GM12878 (cell line): ENCODE results near the gene YPEL4. TPM values are rescaled to one million over a fixed set of nuclear protein-coding genes. Genes with fewer than 3 reads are reported as not detected.

Experiments used
- BCLAF1 ChIP-seq: fragments of 450-650 bp; IDR thresholded peaks from 2 replicates; pipeline ENCODE4 v1.6.1; 2017; ENCODE audit warnings: antibody characterized with exemption, mild to moderate bottlenecking, moderate library complexity
- FOXK2 ChIP-seq: fragments of 450-650 bp; IDR thresholded peaks from 2 replicates; pipeline ENCODE4 v1.6.1; 2017; ENCODE audit warnings: mild to moderate bottlenecking, moderate library complexity
- HCFC1 ChIP-seq: fragments of 150-350 bp; IDR thresholded peaks from 2 replicates; pipeline ENCODE4 v1.6.1; 2014; ENCODE audit warnings: low read length
- HSF1 ChIP-seq: fragments of 150-350 bp; IDR thresholded peaks from 2 replicates; pipeline ENCODE4 v1.6.1; 2014; ENCODE audit warnings: mild to moderate bottlenecking, low read depth, low read length
- IKZF2 ChIP-seq, 2 experiments: fragments of 450-650 bp; IDR thresholded peaks; 2 replicates each; pipeline ENCODE4 v1.6.1; 2017; ENCODE audit warnings: mild to moderate bottlenecking in 2 of 2, moderate library complexity in 2 of 2
- NBN ChIP-seq: fragments of 450-650 bp; IDR thresholded peaks from 2 replicates; pipeline ENCODE4 v1.6.1; 2016
- NFYA ChIP-seq: IDR thresholded peaks from 2 replicates; pipeline ENCODE4 v1.6.1; 2011; ENCODE audit warnings: low read depth, mild to moderate bottlenecking, low read length, improper control_type of control experiment, borderline replicate concordance
- SIX5 ChIP-seq: IDR thresholded peaks from 2 replicates; pipeline ENCODE4 v1.6.1; 2011; ENCODE audit warnings: mild to moderate bottlenecking, low read depth, low read length, moderate library complexity; ENCODE audit not compliant: severe bottlenecking
- SKIL ChIP-seq: fragments of 450-650 bp; IDR thresholded peaks from 2 replicates; pipeline ENCODE4 v1.6.1; 2017; ENCODE audit warnings: mild to moderate bottlenecking, low read depth, inconsistent platforms; ENCODE audit not compliant: poor library complexity, severe bottlenecking
- SMAD1 ChIP-seq: fragments of 450-650 bp; IDR thresholded peaks from 2 replicates; pipeline ENCODE4 v1.6.1; 2018; ENCODE audit warnings: mild to moderate bottlenecking, low read depth; ENCODE audit not compliant: partially characterized antibody
- STAT1 ChIP-seq: fragments of 450-650 bp; conservative IDR thresholded peaks from 2 replicates; pipeline ENCODE4 v1.6.1; 2014; ENCODE audit warnings: antibody characterized with exemption, mild to moderate bottlenecking
- TBL1XR1 ChIP-seq: IDR thresholded peaks from 2 replicates; pipeline ENCODE4 v1.6.1; 2012; ENCODE audit warnings: low read depth, low read length, improper control_type of control experiment
- TCF7 ChIP-seq: IDR thresholded peaks from 2 replicates; pipeline ENCODE4 v1.6.1; 2014; ENCODE audit warnings: antibody characterized with exemption, borderline replicate concordance
- WRNIP1 ChIP-seq: IDR thresholded peaks from 2 replicates; pipeline ENCODE4 v1.6.1; 2011; ENCODE audit warnings: low read depth, low read length, improper control_type of control experiment, borderline replicate concordance
- ZBTB33 ChIP-seq: fragments of 450-650 bp; IDR thresholded peaks from 2 replicates; pipeline ENCODE4 v1.6.1; 2017; ENCODE audit warnings: mild to moderate bottlenecking
- ZBTB40 ChIP-seq: fragments of 450-650 bp; IDR thresholded peaks from 2 replicates; pipeline ENCODE4 v1.6.1; 2016; ENCODE audit warnings: mild to moderate bottlenecking, moderate library complexity, borderline replicate concordance
- ZNF207 ChIP-seq: fragments of 450-650 bp; IDR thresholded peaks from 2 replicates; pipeline ENCODE4 v1.6.1; 2014; ENCODE audit warnings: antibody characterized with exemption, mild to moderate bottlenecking, borderline replicate concordance
- polyA plus RNA-seq, 11 experiments: library from polyadenylated mRNA; depleted of rRNA in 4 of 11; unstranded in 6 of 11; stranded (reverse) in 5 of 11; fragments of >200 nt; fragmentation: Nextera tagmentation in 4 of 11; fragmentation: Illumina TruSeq in 1 of 11; extraction: Ambion mirVana in 4 of 11; extraction: Trizol in 1 of 11; gene quantifications; 1 replicate in 1 of 11; 2 replicates in 10 of 11; pipeline versions ENCODE4 v1.2.1 to v1.2.3, GENCODE V29; 2011 to 2016; ENCODE audit warnings: inconsistent platforms in 2 of 11, missing spikeins in 2 of 11, low read depth in 1 of 11
- total RNA-seq, 4 experiments: library from RNA; depleted of rRNA in 3 of 4; stranded (reverse); fragments of >200 nt in 3 of 4; fragmentation: Illumina TruSeq in 1 of 4; extraction: Trizol in 1 of 4; gene quantifications; 2 replicates each; pipeline versions ENCODE4 v1.2.1 to v1.2.3, GENCODE V29; 2013 to 2021

Gene YPEL4
- total and polyA plus RNA-seq, 10 of the 15 experiments (the other 5 are each of a cell fraction or from before 2014, with no cell fraction given): 0.07 to 0.50 (median 0.13) TPM; not detected in 5

GRCh38 chr11:57667117-57667735 lies 17.5 kb upstream of the YPEL4 start (continued):
- peak; percentile 67 for TF ChIP-seq IKZF2 (IDR thresholded peaks at IDR 0.05)
- TF ChIP-seq SMAD1: no peak
- 0 out of 2 replicates have a peak, but pooled peaks have one; percentile 31 for TF ChIP-seq TCF7
- TF ChIP-seq FOXK2: peak; percentile 98
- peak; percentile 29; the same call in 1 of the 2 replicates for TF ChIP-seq NFYA
- 0 out of 2 replicates have a peak, but pooled peaks have one; percentile 87 for TF ChIP-seq WRNIP1
- TF ChIP-seq ZBTB40: peak; percentile 100
- peak; percentile 88; the same call in 1 of the 2 replicates for TF ChIP-seq STAT1
- TF ChIP-seq SKIL: peak; percentile 97
- no peak for TF ChIP-seq ZBTB33
- TF ChIP-seq ZNF207: peak; percentile 35; the same call in 1 of the 2 replicates
- TF ChIP-seq BCLAF1: peak; percentile 93
- TF ChIP-seq HCFC1: peak; percentile 37
- TF ChIP-seq TBL1XR1: 0 out of 2 replicates have a peak, but pooled peaks have one; percentile 17
- TF ChIP-seq NBN: peak; percentile 86
- TF ChIP-seq SIX5: peak; percentile 33
- no peak for TF ChIP-seq HSF1
